HG02870 (cell line): ENCODE results near the gene PNMA8A.

ENCODE experiments used
- ATAC-seq: cut with Tn5 transposase; IDR thresholded peaks from one replicate; pipeline ENCODE4 v1.9.1; 2021; ENCODE audit warnings: mild to moderate bottlenecking, moderate library complexity; ENCODE audit not compliant: unreplicated experiment

Gene PNMA8A

DNA sequence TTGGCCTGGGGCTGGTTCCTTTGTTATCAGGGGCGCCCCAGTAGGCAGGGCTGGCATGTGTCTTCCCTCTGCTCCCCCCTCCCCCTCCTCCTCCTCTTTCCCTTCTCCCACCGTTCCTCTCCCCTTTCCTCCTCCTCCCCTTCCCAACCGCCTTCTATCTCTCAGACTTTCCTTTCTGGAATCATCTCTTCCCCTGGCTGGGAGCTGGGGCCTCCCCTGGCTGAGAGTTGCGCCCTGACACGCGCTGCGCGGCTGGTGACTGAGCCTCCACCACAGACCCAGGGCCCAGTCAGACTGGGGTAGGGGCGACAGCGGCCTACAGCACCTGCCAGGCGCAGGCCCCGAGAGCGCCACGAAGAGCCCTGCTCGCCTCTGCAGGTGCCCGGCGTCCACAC, 21.5 kb upstream of the PNMA8A start:
- ATAC-seq = no peak

GRCh38 chr19:46491975-46492682, 20.8 kb upstream of the PNMA8A start:
- ATAC-seq = no peak

GRCh38 chr19:46490774-46491173, 19.4 kb upstream of the PNMA8A start:
- no peak for ATAC-seq

GRCh38 chr19:46489445-46490272, 18.3 kb upstream of the PNMA8A start:
- no peak for ATAC-seq

- no peak for ATAC-seq
These were observed 17.2 kb upstream of the PNMA8A start for GRCh38 chr19:46488551-46488950.

GRCh38 chr19:46487802-46488445, 16.6 kb upstream of the PNMA8A start:
- ATAC-seq = no peak

- no peak for ATAC-seq
These were observed 15.9 kb upstream of the PNMA8A start for GRCh38 chr19:46487178-46487801.

DNA sequence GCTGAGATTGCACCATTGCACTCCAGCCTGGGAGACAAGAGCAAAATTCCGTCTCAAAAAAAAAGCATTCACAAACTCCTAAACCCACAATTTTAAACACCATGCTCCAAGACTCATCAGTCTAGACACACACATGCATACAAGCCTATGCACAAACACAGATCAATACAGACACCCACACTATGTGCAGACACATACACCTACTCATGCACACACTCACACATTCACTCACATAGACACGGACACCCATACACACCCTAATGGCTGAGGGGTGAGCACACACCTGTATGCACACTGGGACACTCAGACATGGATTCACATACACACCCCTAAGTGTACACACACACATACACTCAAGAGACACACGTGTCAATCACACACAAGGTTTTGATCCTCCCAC, 15.0 kb upstream of the PNMA8A start:
- no peak for ATAC-seq

DNA sequence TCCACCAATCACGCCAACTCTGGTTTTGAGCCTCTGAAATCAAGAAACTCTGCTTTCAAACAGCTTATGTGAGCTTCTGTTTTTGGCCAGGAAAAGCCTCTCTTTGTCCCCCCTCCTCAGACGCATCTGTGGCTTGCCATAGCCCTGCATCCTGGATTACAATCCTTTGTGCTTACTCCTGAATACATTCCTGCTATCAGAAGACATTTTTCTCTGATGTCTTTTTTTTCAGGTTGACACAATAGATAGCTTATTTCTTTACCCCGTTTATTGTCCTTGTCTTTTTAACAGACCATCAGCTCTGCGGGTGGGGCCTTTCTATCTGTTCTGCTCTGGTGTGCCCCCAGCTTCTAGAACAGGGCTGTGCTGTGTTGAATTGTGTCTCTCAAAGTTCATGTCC, 13.3 kb upstream of the PNMA8A start:
- ATAC-seq = no peak

DNA sequence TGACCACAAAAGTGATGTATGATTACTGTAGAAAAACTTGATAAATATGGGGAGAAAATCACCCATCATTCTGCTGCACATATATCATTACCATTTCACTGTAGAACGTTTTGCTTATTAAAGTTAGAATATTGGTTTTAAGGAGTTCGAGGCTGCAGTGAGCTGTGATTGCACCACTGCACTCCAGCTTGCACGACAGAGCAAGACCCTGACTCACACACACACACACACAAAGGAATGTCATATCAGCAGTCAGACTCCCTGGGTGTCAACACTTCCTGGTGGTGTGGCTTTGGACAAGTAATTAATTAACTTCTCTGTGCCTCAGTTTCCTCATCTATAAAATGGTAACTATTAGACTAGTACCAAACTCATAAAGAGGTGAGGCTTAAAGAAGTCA, 11.3 kb upstream of the PNMA8A start:
- no peak for ATAC-seq

GRCh38 chr19:46481947-46482346, 10.6 kb upstream of the PNMA8A start:
- no peak for ATAC-seq

DNA sequence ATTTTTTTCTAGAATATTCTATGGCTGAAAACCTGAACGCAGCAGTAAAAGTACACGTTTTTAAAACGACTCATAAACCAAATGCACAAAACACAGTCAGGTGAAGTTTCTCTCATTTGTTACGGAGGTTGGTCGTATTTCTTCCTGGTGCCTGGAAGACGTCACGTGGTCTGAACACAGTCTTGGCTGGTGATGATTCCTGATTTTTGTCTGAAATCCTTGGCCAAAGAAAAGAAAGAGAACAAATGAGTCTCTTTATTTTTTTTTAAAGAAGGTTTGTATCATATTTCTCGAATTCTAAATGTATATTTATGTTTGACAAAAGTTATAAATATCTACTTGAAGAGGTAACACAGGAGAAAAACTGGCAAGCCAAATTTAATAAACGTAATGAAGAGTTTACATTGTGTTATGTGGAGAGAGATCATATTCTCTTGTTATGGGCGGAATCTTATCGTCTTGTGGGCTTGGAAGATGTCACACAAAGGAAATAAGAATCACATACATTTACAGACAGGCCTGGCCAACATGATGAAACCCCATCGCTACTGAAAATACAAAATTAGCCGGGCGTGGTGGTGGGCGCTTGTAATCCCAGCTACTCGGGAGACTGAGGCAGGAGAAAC, 10.0 kb upstream of the PNMA8A start:
- ATAC-seq = no peak

- ATAC-seq = no peak
These were observed 9.1 kb upstream of the PNMA8A start for GRCh38 chr19:46480415-46480814.

GRCh38 chr19:46478356-46478986, 7.1 kb upstream of the PNMA8A start:
- no peak for ATAC-seq

DNA sequence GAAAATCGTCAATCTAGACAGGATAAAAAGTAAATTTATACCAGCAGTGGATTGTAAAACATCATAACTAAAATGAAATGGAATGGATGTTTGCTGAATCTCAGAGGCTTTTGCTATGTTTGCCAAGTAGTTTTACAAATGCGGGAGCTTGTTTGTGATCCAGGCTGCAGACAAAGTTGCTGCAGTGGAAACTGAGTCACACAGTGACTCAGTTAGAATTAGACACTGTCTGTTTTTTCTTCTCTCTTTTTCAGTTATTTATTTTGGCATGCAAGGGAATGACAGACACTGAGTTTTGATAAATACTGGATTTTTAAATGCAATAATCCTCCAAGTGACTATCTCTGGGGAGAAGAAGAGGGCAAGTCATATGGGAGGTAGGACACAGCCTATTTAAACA, 4.6 kb upstream of the PNMA8A start:
- no peak for ATAC-seq

DNA sequence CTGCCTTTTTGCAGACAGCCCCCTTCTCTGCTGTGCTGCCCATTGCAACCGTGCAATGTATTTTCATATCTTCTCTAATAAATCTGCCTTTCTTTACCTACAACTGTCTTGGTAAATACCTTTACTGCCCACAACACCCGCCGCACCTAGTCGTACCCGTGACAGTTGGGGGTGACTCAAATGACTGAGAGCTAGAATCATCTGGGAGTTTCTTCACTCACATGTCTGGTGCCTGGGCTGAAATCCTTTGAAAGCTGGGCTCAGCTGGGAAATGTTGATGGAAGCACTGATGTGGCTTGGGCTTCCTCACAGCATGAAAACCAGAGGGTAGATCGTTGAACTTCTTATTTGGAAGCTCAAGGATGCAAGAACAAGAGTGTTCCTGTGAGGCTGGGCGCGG, 2.8 kb upstream of the PNMA8A start:
- ATAC-seq = no peak

- ATAC-seq = no peak
These were observed 1.2 kb upstream of the PNMA8A start for GRCh38 chr19:46472592-46472991.

GRCh38 chr19:46471811-46472543, 614 bp upstream of the PNMA8A start:
- no peak for ATAC-seq

- ATAC-seq = no peak
These were observed 987 bp downstream of the PNMA8A start for GRCh38 chr19:46470376-46470775.
